HG02981 (cell line): ENCODE measurements around the gene TNFSF9.
"Not testable (repeated sequence)": the region's sequence is repeated elsewhere in the genome, so short reads cannot be mapped to it uniquely, and the experiment has no call there.

ENCODE experiments used
- ATAC-seq: cut with Tn5 transposase; IDR thresholded peaks from one replicate; pipeline ENCODE4 v1.9.1; 2021; ENCODE audit warnings: mild to moderate bottlenecking, moderate library complexity; ENCODE audit not compliant: unreplicated experiment

The TNFSF9 gene

GRCh38 chr19:6508028-6508771 lies 22.6 kb upstream of the TNFSF9 start:
- ATAC-seq, result not testable (repeated sequence)

GRCh38 chr19:6509118-6509971 lies 21.5 kb upstream of the TNFSF9 start:
- no peak for ATAC-seq

DNA sequence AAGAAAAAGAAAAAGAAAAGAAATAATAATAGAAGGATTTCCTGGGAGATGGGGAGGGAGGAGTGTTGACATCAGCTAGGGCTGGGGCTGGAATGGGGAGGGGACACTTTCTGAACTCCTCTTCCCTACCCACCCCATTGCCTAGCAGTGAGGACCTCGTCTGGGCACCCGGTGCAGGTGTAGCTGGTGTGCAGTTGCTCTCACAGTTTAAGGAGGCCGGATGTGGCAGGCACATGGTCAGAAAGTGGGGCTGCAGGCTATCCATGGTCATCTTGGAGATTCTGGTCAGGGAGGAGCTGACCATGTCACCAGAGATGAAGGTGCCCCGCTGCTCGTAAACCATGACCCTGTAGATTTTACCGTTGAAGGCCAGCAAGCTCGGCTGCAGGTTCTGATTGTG lies 20.2 kb upstream of the TNFSF9 start:
- no peak for ATAC-seq

- ATAC-seq, result no peak
Observed at GRCh38 chr19:6514089-6514488, 16.7 kb upstream of the TNFSF9 start.

DNA sequence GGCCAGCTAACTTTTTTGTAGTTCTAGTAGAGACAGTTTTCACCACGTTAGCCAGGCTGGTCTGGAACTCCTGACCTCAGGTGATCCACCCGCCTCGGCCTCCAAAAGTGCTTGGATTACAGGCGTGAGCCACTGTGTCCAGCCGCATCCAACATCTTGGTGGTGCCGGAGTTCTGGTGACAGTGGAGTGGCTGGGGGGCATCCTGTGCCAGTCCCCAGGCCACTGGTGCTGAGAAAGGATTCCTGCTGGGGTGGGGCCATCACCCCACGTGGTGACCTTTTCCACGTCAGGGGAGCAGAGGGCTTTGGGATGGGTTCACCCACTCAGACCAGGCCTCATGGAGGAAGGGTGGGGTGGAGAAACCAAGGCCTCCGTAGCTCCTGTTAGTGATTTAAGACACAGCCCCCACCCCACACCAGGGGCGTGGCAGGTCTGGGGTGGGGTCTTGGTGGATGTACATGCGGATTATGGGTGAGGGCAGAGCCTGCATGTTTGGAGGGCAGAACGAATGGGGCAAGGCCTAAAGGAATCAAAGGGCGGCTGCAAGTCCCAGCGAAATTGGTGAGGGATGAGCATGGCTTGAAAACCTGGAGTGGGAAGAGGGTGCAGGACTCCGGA lies 15.8 kb upstream of the TNFSF9 start:
- no peak for ATAC-seq

GRCh38 chr19:6516018-6516658 lies 14.7 kb upstream of the TNFSF9 start:
- ATAC-seq, result peak; percentile 36

DNA sequence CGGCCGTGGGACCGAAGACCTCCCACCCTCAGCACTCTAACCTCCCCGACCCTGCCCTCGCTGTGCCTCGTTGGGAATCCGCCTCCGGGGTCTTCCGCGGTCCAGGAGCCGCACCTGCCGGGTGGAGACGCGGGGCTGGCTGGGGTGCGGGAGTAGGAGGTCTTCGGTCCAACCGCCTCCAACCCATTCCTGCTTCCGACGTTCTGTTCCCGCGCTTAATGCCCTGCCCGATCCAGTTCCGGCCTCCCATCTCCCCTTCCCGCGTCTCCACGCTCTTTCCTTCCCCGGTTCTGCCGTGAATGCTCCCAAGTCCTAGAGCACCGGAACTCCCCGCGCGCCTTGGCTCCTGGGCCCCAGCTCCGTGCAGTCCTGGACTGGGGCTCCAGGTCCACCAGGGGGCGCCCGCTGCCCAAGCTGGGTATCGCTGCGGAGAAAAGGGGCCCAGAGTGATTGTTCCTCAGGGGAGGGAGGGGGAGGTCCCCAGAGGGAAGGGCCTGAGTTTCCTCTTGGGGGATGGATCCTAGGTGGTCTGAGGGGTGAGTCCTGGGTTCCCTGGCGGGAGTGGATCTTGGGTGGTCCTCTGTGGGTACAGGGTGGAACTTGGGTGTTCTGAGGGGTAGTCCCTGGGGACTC lies 14.1 kb upstream of the TNFSF9 start:
- ATAC-seq, result peak; percentile 34

GRCh38 chr19:6518145-6518911 lies 12.5 kb upstream of the TNFSF9 start:
- no peak for ATAC-seq

DNA sequence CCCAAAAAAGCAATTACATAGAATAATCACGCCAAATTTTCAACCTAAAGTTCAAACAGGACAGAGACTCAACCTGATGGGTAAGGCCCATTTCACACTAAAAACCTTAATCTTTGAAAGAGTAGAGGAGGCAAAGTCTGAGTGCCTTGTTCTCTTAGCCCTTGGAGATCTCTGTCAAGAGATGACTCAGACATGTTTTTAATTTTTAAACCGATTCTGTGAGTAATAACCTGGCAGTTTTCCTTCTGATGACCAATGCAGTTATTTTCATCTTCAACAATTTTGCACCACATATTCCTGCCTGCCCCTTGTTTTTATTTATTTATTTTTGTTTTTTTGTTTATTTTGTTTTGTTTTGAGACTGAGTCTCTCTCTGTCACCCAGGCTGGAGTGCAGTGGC lies 11.5 kb upstream of the TNFSF9 start:
- no peak for ATAC-seq

DNA sequence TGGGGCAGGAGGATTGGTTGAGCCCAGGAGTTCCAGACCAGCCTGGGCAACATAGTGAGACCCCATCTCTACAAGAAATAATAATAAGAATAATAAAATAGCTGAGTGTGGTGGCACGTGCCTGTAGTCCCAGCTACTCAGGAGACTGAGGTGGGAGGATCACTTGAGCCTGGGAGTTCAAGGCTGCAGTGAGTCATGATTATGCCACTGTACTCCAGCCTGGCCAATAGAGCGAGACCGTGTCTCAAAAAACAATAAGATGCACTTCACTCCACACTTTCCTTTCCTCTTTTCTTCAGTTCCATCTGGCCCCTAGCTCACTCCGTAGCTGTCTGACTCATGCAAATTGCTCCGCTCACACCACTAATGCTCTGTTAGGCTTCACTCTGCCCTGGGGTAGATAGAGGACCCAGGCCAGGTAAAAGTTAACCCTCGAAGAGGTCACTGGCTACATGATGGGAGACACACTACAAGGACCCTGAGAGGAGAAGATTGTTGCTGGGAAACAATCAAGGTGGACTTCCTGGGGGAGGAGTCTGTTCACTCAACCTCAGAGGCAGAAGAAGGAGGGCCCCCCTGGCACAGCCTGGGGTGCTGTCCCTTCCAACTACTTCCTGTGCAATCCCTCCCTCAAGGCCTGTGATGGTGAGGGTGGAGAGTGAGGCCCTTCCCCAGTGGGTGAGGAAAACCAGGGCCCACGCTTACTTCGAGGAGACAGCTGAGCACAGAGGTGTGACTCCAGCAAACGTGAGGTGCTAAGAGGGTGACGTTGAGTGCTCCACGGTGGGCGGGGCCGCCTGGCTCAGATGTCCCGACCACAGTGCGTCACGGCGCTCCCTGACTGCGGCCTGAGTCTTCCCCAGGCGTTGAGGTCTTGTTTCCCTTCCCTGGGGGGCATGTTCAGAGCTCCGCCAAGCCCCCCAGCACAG lies 8.8 kb upstream of the TNFSF9 start:
- peak; percentile 38 for ATAC-seq

DNA sequence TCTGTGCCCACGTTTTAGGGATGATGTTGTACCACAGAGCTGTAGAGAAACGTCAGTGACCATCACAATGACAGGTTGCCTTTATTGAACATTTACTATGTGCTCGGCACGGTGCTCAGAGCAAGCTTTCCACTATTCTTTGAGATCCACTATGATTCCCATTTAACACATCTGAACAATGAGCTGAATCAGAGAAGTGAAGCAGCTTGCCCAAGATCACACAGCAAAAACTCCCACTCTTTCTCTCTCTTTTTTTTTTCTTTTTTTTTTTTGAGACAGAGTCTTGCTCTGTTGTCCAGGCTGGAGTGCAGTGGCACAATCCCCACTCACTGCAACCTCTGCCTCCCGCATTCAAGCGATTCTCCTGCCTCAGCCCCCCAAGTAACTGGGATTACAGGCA lies 8.1 kb upstream of the TNFSF9 start:
- ATAC-seq, result no peak

GRCh38 chr19:6524311-6524710 lies 6.5 kb upstream of the TNFSF9 start:
- ATAC-seq, result no peak

GRCh38 chr19:6527893-6528543 lies 2.8 kb upstream of the TNFSF9 start:
- peak; percentile 58 for ATAC-seq

- ATAC-seq, result no peak
Observed at GRCh38 chr19:6528544-6529121, 2.2 kb upstream of the TNFSF9 start.

- ATAC-seq, result no peak
Observed at GRCh38 chr19:6529351-6529750, 1.5 kb upstream of the TNFSF9 start.

- no peak for ATAC-seq
Observed at GRCh38 chr19:6529937-6530385, 865 bp upstream of the TNFSF9 start.

- ATAC-seq, result no peak
Observed at GRCh38 chr19:6531163-6531955, 533 bp downstream of the TNFSF9 start.
